Measurements from ENCODE around the gene TMEM229B. TPM values are rescaled to one million over a fixed set of nuclear protein-coding genes. Genes with fewer than 3 reads are reported as not detected.

Gene TMEM229B
- total RNA-seq, 2 donors from 2014 or later, result 1.1 to 1.5 TPM

DNA sequence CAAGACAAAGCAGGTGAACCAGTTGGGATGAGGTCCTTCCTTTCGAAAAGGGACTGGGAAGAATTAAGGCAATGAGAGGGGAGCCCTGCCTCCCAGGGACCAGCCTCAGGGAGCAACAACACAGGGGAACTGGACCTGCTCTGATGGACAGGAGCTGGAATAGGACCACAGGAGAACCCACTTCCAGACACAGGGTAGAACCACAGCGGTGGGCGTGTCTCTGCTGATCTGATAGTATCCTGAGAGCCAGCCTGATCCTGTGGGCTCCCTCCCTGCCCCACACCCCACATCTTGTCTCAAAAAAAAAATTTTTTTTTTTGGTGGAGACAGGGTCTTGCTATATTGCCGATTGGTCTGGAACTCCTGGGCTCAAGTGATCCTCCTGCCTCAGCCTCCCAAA lies 62.9 kb downstream of the TMEM229B start:
- peaks cover 5% of the 10 kb centered on the region for H3K4me1 ChIP-seq (ENCODE audit: control insufficient read depth, insufficient read depth, low read length)
- TF ChIP-seq, protein P1, sequence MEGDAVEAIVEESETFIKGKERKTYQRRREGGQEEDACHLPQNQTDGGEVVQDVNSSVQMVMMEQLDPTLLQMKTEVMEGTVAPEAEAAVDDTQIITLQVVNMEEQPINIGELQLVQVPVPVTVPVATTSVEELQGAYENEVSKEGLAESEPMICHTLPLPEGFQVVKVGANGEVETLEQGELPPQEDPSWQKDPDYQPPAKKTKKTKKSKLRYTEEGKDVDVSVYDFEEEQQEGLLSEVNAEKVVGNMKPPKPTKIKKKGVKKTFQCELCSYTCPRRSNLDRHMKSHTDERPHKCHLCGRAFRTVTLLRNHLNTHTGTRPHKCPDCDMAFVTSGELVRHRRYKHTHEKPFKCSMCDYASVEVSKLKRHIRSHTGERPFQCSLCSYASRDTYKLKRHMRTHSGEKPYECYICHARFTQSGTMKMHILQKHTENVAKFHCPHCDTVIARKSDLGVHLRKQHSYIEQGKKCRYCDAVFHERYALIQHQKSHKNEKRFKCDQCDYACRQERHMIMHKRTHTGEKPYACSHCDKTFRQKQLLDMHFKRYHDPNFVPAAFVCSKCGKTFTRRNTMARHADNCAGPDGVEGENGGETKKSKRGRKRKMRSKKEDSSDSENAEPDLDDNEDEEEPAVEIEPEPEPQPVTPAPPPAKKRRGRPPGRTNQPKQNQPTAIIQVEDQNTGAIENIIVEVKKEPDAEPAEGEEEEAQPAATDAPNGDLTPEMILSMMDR (conservative IDR thresholded peaks at IDR 0.05), result no peak
- no peak overlapping the region for H3K4me3 ChIP-seq (ENCODE audit: low read length)
- no peaks in the 10 kb centered on the region for H3K36me3 ChIP-seq (ENCODE audit: control insufficient read depth, insufficient read depth, low read length)
- no peaks in the 10 kb centered on the region for H3K27me3 ChIP-seq (ENCODE audit: control insufficient read depth, insufficient read depth, low read length, poor library complexity, severe bottlenecking)
- H3K9ac ChIP-seq (ENCODE audit: extremely low read depth, low read length, poor library complexity, severe bottlenecking), result no peak overlapping the region
- H3K27ac Mint-ChIP-seq, result no peak overlapping the region
- H3K9me3 ChIP-seq (ENCODE audit: control insufficient read depth, low read length), result no peaks in the 10 kb centered on the region
- WGBS, 2 experiments (ENCODE audit: insufficient coverage in 1 of 2, insufficient read length in 1 of 2), result 90 to 98% methylated on average over 2 to 4 of the region's 4 CpGs
- H3K4me3 Mint-ChIP-seq, result no peak overlapping the region
- no peaks in the 10 kb centered on the region for H3K36me3 Mint-ChIP-seq (ENCODE audit: low read depth)
- no peak for DNase-seq
- no peaks in the 10 kb centered on the region for H3K27me3 Mint-ChIP-seq (ENCODE audit: insufficient read depth)
- no peaks in the 10 kb centered on the region for H3K9me3 Mint-ChIP-seq
- peaks cover 26% of the 10 kb centered on the region for H3K4me1 Mint-ChIP-seq
- no peak overlapping the region for H3K27ac ChIP-seq (ENCODE audit: low read depth, low read length)

DNA sequence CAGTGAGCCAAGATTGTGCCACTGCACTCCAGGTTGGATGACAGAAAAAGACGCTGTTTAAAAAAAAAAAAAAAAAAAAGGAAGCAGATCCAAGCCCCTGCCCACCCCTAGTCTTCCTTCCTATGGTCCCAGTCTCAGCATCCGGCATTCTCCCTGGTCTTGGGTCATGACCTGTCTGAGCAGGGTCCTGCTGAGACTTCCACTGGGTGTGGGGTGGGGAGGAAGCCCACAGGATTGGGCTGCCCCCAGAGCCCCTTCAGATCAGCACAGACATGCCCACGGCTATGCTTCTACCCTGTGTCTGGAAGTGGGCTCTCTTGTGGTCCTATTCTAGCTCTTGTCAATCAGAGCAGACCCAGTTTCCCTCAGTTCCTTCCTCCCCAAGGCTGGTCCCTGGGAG lies 64.0 kb downstream of the TMEM229B start:
- Histone ChIP-seq H3K9ac (ENCODE audit: extremely low read depth, low read length, poor library complexity, severe bottlenecking) (no peak overlapping the region), H3K27me3 (ENCODE audit: control insufficient read depth, insufficient read depth, low read length, poor library complexity, severe bottlenecking) (no peaks in the 10 kb centered on the region), H3K4me1 (ENCODE audit: control insufficient read depth, insufficient read depth, low read length) (peaks cover 5% of the 10 kb centered on the region), H3K27ac (ENCODE audit: low read depth, low read length) (no peak overlapping the region), H3K9me3 (ENCODE audit: control insufficient read depth, low read length) (no peaks in the 10 kb centered on the region), H3K4me3 (ENCODE audit: low read length) (no peak overlapping the region), H3K36me3 (ENCODE audit: control insufficient read depth, insufficient read depth, low read length) (no peaks in the 10 kb centered on the region)
- TF ChIP-seq, protein P1 (conservative IDR thresholded peaks at IDR 0.05), result no peak
- Mint-ChIP-seq H3K27me3 (ENCODE audit: insufficient read depth) (no peaks in the 10 kb centered on the region), H3K4me3 (no peak overlapping the region), H3K36me3 (ENCODE audit: low read depth) (no peaks in the 10 kb centered on the region), H3K27ac (no peak overlapping the region), H3K9me3 (no peaks in the 10 kb centered on the region), H3K4me1 (peaks cover 15% of the 10 kb centered on the region)
- WGBS, 2 experiments (ENCODE audit: insufficient coverage in 1 of 2, insufficient read length in 1 of 2), result 82% methylated on average over 3 of the region's 3 CpGs; no CpG with 5 or more reads in 1 of the 2 experiments
- DNase-seq, result no peak

DNA sequence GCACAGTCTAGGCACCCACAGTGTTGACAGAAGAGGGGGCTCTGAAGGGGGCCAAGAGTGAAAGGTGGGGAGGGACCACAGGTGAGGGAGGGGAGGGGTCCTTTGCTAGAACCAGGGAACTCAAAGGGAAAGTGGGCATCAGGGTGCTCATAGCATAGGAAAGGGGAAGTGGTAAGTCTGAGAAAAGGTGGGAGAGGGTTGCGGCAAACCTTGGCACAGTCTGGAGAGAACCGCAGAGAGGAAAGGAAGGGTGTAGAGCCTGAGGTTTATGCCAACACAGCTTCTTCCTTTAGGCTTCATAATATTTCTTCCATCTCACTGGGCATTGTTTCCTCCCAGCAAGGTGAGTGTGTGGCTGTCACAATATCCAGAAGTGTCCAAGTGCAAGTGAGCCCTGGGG lies 65.1 kb downstream of the TMEM229B start:
- peaks cover 3% of the 10 kb centered on the region for H3K4me1 ChIP-seq (ENCODE audit: control insufficient read depth, insufficient read depth, low read length)
- no peaks in the 10 kb centered on the region for H3K36me3 ChIP-seq (ENCODE audit: control insufficient read depth, insufficient read depth, low read length)
- Mint-ChIP-seq H3K4me1 (peaks cover 10% of the 10 kb centered on the region), H3K4me3 (no peak overlapping the region), H3K36me3 (ENCODE audit: low read depth) (no peaks in the 10 kb centered on the region), H3K9me3 (no peaks in the 10 kb centered on the region), H3K27ac (no peak overlapping the region), H3K27me3 (ENCODE audit: insufficient read depth) (no peaks in the 10 kb centered on the region)
- TF ChIP-seq, protein P1 (conservative IDR thresholded peaks at IDR 0.05), result no peak
- 88 to 100% methylated on average over 2 of the region's 2 CpGs for WGBS, 2 experiments (ENCODE audit: insufficient coverage in 1 of 2, insufficient read length in 1 of 2)
- no peak overlapping the region for H3K9ac ChIP-seq (ENCODE audit: extremely low read depth, low read length, poor library complexity, severe bottlenecking)
- no peaks in the 10 kb centered on the region for H3K9me3 ChIP-seq (ENCODE audit: control insufficient read depth, low read length)
- no peak for DNase-seq
- H3K27ac ChIP-seq (ENCODE audit: low read depth, low read length), result no peak overlapping the region
- H3K4me3 ChIP-seq (ENCODE audit: low read length), result no peak overlapping the region
- no peaks in the 10 kb centered on the region for H3K27me3 ChIP-seq (ENCODE audit: control insufficient read depth, insufficient read depth, low read length, poor library complexity, severe bottlenecking)
